Measurements from ENCODE around the gene SLX4IP. TPM values are rescaled to one million over a fixed set of nuclear protein-coding genes. Genes with fewer than 3 reads are reported as not detected.

The SLX4IP gene
- total and polyA plus RNA-seq, 10 donors = 2.8 to 9.0 (median 5.1) TPM

- Histone ChIP-seq H3K27ac (peak overlapping the region in 1 of 8 donors; percentile 28), H3K27me3 (replicated peaks in 1 of 7) (peaks cover 0 to 18% (median 0%) of the 10 kb centered on the region in 7 donors), H3K36me3 (peaks cover 0 to 92% (median 17%) of the 10 kb centered on the region in 6 donors), H3K4me1 (peaks cover 0 to 75% (median 26%) of the 10 kb centered on the region in 6 donors), H3K4me3 (no peak overlapping the region), H3K9me3 (no peaks in the 10 kb centered on the region)
- intact Hi-C loops (cut with DNase I; ENCODE audit: low total_unique reads) = no loop called here
- 73 to 90% (median 81%) methylated on average over 1 of the region's 1 CpG for WGBS, 5 donors
- no peak for DNase-seq
- TF ChIP-seq POLR2A (IDR thresholded peaks at IDR 0.05) = no peak
- TF ChIP-seq POLR2AphosphoS5 (IDR thresholded peaks at IDR 0.05) = no peak
These were observed 222.3 kb downstream of the SLX4IP start for GRCh38 chr20:10657453-10657852.

DNA sequence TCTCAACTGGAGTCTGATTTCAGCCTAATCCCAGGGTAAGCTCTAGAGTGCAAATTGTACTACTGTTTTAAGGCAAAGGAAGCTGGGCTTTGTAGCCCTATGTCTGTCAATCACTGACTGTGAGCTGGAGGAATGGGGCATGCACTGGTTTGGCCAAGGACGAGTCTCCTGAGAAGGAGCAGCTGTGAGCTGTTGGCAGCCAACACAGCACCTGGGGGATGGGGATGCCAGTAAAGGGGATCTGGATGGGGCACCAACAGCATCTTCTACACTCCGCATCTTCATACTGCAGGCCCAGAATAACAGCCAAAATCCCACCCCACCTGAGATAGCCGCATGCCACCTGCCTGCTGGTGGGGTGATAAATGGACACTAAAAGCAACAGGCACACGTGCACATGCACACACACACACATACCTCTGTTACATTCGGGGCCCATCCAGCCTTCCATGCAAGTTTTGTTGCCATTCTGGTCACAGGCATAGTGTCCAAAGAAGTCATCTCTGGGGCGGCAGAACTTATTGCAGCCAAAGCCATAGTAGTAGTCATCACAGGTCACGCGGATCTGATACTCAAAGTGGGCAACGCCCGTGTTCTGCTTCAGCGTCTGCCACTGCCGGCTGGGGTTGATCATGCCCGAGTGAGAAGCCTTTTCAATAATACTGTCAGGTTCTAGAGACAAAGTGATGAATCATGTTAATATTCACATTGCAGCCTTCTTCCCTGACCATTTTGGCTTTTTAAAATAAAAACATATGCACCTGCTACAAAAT, 223.1 kb downstream of the SLX4IP start:
- TF ChIP-seq CTCF (IDR thresholded peaks at IDR 0.05 in 8 of 11, conservative IDR thresholded peaks at IDR 0.05 in 3 of 11) (no peak), POLR2A (IDR thresholded peaks at IDR 0.05) (no peak), POLR2AphosphoS5 (IDR thresholded peaks at IDR 0.05) (no peak)
- DNase-seq = no peak
- Histone ChIP-seq H3K4me3 (no peak overlapping the region), H3K27ac (peak overlapping the region in 1 of 8 donors; percentile 28), H3K27me3 (replicated peaks in 1 of 7) (peaks cover 0 to 18% (median 0%) of the 10 kb centered on the region in 7 donors), H3K4me1 (peaks cover 0 to 75% (median 25%) of the 10 kb centered on the region in 6 donors), H3K9me3 (no peaks in the 10 kb centered on the region), H3K36me3 (peaks cover 0 to 92% (median 17%) of the 10 kb centered on the region in 6 donors)
- 84 to 90% (median 88%) methylated on average over 13 of the region's 13 CpGs for WGBS, 5 donors
- intact Hi-C loops (cut with DNase I; ENCODE audit: low total_unique reads) = no loop called here

DNA sequence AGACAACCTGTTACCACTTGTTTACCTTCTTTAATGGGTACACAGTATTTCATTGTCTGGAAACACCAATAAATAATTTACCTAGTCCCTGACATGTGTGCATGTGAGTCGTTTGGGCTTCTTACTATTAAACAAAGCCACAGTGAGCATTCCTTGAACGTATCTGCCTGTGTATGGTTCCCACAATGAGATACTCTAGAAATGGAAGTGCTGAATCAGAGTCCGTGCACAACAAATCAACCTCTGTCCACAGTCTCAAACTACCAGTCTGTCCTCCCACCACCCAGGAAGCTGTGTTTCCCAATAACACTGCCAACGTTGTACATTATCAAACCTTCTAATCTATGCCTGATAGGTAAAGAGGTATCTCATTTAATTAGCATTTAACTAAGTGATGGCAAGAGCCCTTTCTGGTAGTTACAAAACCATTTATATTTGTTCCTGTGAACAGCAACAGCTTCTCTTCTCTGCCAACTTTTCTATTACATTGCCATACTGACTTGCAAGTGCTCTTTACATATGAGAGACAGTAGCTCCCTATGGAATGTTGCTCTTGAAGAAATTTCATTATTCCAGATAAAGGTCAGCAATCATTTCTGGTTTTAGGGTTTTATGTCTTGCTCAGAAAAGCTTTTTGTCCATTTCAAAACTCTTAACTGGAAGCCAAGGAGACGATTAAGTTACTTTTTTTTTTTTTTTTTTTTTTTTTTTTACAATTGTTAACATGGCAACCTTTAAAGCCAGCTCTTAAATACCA, 223.9 kb downstream of the SLX4IP start:
- peaks cover 0 to 18% (median 0%) of the 10 kb centered on the region in 7 donors for H3K27me3 ChIP-seq (replicated peaks in 1 of 7)
- no peaks in the 10 kb centered on the region for H3K9me3 ChIP-seq
- 44 to 74% (median 60%) methylated on average over 5 of the region's 5 CpGs for WGBS, 5 donors
- peaks cover 0 to 78% (median 28%) of the 10 kb centered on the region in 6 donors for H3K4me1 ChIP-seq
- H3K4me3 ChIP-seq = no peak overlapping the region
- DNase-seq = no peak
- no peak for TF ChIP-seq POLR2AphosphoS5 (IDR thresholded peaks at IDR 0.05)
- no peak for TF ChIP-seq CTCF (IDR thresholded peaks at IDR 0.05 in 8 of 11, conservative IDR thresholded peaks at IDR 0.05 in 3 of 11)
- no peak for TF ChIP-seq POLR2A (IDR thresholded peaks at IDR 0.05)
- H3K27ac ChIP-seq = no peak overlapping the region
- peaks cover 0 to 94% (median 17%) of the 10 kb centered on the region in 6 donors for H3K36me3 ChIP-seq
- intact Hi-C loops (cut with DNase I; ENCODE audit: low total_unique reads) = no loop called here

DNA sequence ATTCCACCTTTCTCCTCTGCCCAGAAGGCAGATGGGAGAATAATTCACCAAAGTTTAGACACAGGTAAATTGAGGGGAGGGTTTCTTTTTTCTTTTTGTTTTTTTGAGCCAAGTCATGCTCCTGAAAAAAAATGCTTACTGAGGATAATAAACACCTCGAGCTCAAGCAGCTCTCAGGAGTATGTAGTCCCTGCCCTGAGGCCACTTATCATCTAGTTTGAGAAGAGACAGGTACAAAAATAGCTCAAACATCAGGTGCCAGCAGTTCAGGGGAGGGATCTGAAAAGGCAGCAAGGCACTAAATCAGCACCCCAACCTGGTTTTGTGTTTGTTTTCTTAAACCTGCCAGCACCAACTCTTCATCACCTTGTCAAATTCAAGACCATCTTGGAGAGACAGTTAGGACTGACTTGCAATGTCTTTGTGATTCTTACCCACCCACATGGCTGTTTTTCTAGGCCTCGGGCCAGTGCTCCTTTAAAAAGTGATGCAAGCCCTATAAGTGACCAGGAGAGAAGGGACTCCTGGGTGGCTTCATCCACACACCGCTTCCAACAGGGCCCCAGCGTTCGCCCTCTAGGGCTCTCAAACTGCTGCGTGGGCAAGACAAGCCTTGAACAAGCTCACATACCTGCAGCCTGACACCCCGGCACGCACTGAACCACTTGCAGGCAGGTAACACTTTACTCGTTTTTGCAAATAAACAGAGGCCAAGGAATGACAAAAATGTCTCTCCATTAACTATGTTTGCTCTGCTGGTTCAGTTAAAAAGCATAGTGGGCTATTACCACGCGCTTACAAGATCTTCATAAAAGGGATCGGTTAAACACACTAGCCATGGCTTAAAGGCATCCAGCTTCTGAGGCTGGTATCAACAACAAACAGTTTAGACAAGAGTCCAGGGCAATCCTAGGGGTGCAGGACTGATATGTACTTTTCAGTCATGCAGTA, 224.8 kb downstream of the SLX4IP start:
- TF ChIP-seq POLR2AphosphoS5 (IDR thresholded peaks at IDR 0.05) (peak in 1 of 3 donors; percentile 42), POLR2A (IDR thresholded peaks at IDR 0.05) (no peak)
- H3K4me1 ChIP-seq = peaks cover 0 to 74% (median 26%) of the 10 kb centered on the region in 6 donors
- H3K27ac ChIP-seq = peak overlapping the region in 2 of 8 donors; percentile 4 to 18
- H3K4me3 ChIP-seq = no peak overlapping the region
- H3K36me3 ChIP-seq = peaks cover 0 to 89% (median 17%) of the 10 kb centered on the region in 6 donors
- no peaks in the 10 kb centered on the region for H3K9me3 ChIP-seq
- no peak for DNase-seq
- 72 to 89% (median 85%) methylated on average over 12 of the region's 12 CpGs for WGBS, 5 donors
- intact Hi-C loops (cut with DNase I; ENCODE audit: low total_unique reads) = no loop called here
- peaks cover 0 to 18% (median 0%) of the 10 kb centered on the region in 7 donors for H3K27me3 ChIP-seq (replicated peaks in 1 of 7)
